SKM-1 treated with dmso at 0.1 percent for 144 hours (cell line): ENCODE measurements around the gene SEMA3G.

ENCODE experiments used
- DNase-seq: peaks from one replicate; lab custom pipeline; 2025; ENCODE audit not compliant: unreplicated experiment; lab: John Stamatoyannopoulos, UW

SEMA3G gene

GRCh38 chr3:52396907-52397591, 47.9 kb downstream of the SEMA3G start:
- no peak for DNase-seq

GRCh38 chr3:52396011-52396906, 48.6 kb downstream of the SEMA3G start:
- no peak for DNase-seq

GRCh38 chr3:52395503-52395865, 49.4 kb downstream of the SEMA3G start:
- no peak for DNase-seq

GRCh38 chr3:52394751-52395502, 50.0 kb downstream of the SEMA3G start:
- DNase-seq = no peak

- DNase-seq = no peak
Measured at GRCh38 chr3:52393959-52394670, 50.8 kb downstream of the SEMA3G start.

- no peak for DNase-seq
Measured at GRCh38 chr3:52393131-52393807, 51.6 kb downstream of the SEMA3G start.

GRCh38 chr3:52392216-52392930, 52.5 kb downstream of the SEMA3G start:
- no peak for DNase-seq

- DNase-seq = no peak
Measured at GRCh38 chr3:52391096-52391495, 53.8 kb downstream of the SEMA3G start.

GRCh38 chr3:52388933-52389332, 56.0 kb downstream of the SEMA3G start:
- no peak for DNase-seq

GRCh38 chr3:52388348-52388821, 56.5 kb downstream of the SEMA3G start:
- DNase-seq = no peak

GRCh38 chr3:52387481-52387880, 57.4 kb downstream of the SEMA3G start:
- DNase-seq = no peak

- DNase-seq = peak; percentile 13
Measured at GRCh38 chr3:52385157-52385556, 59.7 kb downstream of the SEMA3G start.

GRCh38 chr3:52384019-52384761, 60.7 kb downstream of the SEMA3G start:
- no peak for DNase-seq

- no peak for DNase-seq
Measured at GRCh38 chr3:52383446-52383845, 61.5 kb downstream of the SEMA3G start.
